Forelimb muscle (tissue), 1 donor: ENCODE measurements around the gene SLC18A3. TPM values are rescaled to one million over a fixed set of nuclear protein-coding genes. Genes with fewer than 3 reads are reported as not detected.

Experiments
- DNase-seq: peaks from one replicate; pipeline ENCODE4 v3.0.0-alpha.2; 2013; ENCODE audit warnings: low read depth
- polyA plus RNA-seq: library from polyadenylated mRNA; unstranded; fragments of 120-200 nt; gene quantifications from one replicate; pipeline ENCODE4 v1.2.1, GENCODE V29; 2013; ENCODE audit not compliant: insufficient read length

Gene SLC18A3
- polyA plus RNA-seq, 1 donor = not detected

- no peak for DNase-seq
Observed at GRCh38 chr10:49627038-49627437, 16.9 kb downstream of the SLC18A3 start.

- no peak for DNase-seq
Observed at GRCh38 chr10:49627644-49628247, 17.6 kb downstream of the SLC18A3 start.

GRCh38 chr10:49628599-49628998, 18.5 kb downstream of the SLC18A3 start:
- DNase-seq = no peak

- no peak for DNase-seq
Observed at GRCh38 chr10:49629431-49629881, 19.3 kb downstream of the SLC18A3 start.

GRCh38 chr10:49631975-49632374, 21.9 kb downstream of the SLC18A3 start:
- DNase-seq = no peak

- no peak for DNase-seq
Observed at GRCh38 chr10:49632406-49633317, 22.6 kb downstream of the SLC18A3 start.

GRCh38 chr10:49633327-49634068, 23.4 kb downstream of the SLC18A3 start:
- DNase-seq = no peak

GRCh38 chr10:49634069-49634660, 24.1 kb downstream of the SLC18A3 start:
- DNase-seq = no peak

GRCh38 chr10:49642311-49642710, 32.2 kb downstream of the SLC18A3 start:
- DNase-seq = no peak

- no peak for DNase-seq
Observed at GRCh38 chr10:49643241-49644034, 33.3 kb downstream of the SLC18A3 start.

GRCh38 chr10:49644035-49644646, 34.0 kb downstream of the SLC18A3 start:
- DNase-seq = no peak

- DNase-seq = no peak
Observed at GRCh38 chr10:49645417-49645816, 35.3 kb downstream of the SLC18A3 start.

- no peak for DNase-seq
Observed at GRCh38 chr10:49645871-49646870, 36.1 kb downstream of the SLC18A3 start.

GRCh38 chr10:49647554-49647953, 37.4 kb downstream of the SLC18A3 start:
- no peak for DNase-seq

GRCh38 chr10:49647985-49648795, 38.1 kb downstream of the SLC18A3 start:
- no peak for DNase-seq

- no peak for DNase-seq
Observed at GRCh38 chr10:49649294-49649693, 39.2 kb downstream of the SLC18A3 start.

- DNase-seq = no peak
Observed at GRCh38 chr10:49649936-49650723, 40.0 kb downstream of the SLC18A3 start.

- DNase-seq = no peak
Observed at GRCh38 chr10:49650724-49651034, 40.6 kb downstream of the SLC18A3 start.
